ENCODE data around the gene NEUROG2.

- TF ChIP-seq POLR2A (IDR thresholded peaks at IDR 0.05; ENCODE audit: low read depth, low read length), result no peak
- no peak for TF ChIP-seq CTCF (conservative IDR thresholded peaks at IDR 0.05; ENCODE audit: low read depth, low read length)
- TF ChIP-seq RCOR1 (IDR thresholded peaks at IDR 0.05; ENCODE audit: insufficient replicate concordance, low read length), result no peak
- no peak for TF ChIP-seq USF2 (IDR thresholded peaks at IDR 0.05; ENCODE audit: low read depth, low read length)
- no peak for TF ChIP-seq RFX5 (IDR thresholded peaks at IDR 0.05; ENCODE audit: low read depth, low read length)
- no peak for TF ChIP-seq MAZ (IDR thresholded peaks at IDR 0.05; ENCODE audit: borderline replicate concordance, low read depth, low read length)
- TF ChIP-seq CHD1 (IDR thresholded peaks at IDR 0.05; ENCODE audit: low read depth, low read length), result no peak
- TF ChIP-seq RAD21 (IDR thresholded peaks at IDR 0.05; ENCODE audit: low read length), result no peak
- TF ChIP-seq MXI1 (IDR thresholded peaks at IDR 0.05; ENCODE audit: borderline replicate concordance, low read depth, low read length), result no peak
- TF ChIP-seq NFE2L2 (IDR thresholded peaks at IDR 0.05; ENCODE audit: low read depth, low read length), result no peak
- no peak for TF ChIP-seq CEBPB (IDR thresholded peaks at IDR 0.05; ENCODE audit: low read depth, low read length)
- TF ChIP-seq MAFK (IDR thresholded peaks at IDR 0.05; ENCODE audit: low read depth, low read length), result no peak
- TF ChIP-seq FOS (IDR thresholded peaks at IDR 0.05; ENCODE audit: low read depth, low read length), result no peak
Observed at GRCh38 chr4:112557676-112558411, 41.9 kb upstream of the NEUROG2 start.

Data from IMR-90 (cell line).